Right atrium auricular region (tissue), 2 donors: ENCODE measurements around the gene SLC2A4RG. TPM values are rescaled to one million over a fixed set of nuclear protein-coding genes. Genes with fewer than 3 reads are reported as not detected.

Experiments used
- DNase-seq: peaks from one replicate; pipeline ENCODE4 v3.0.0-alpha.2; 2019; ENCODE audit warnings: low spot score
- H3K27ac ChIP-seq, 2 donors: fragments of 200-600 bp; sonication (generic); 1 replicate in 1 of 2; 2 replicates in 1 of 2; pipeline ENCODE4 v1.5.1; 2016 to 2019
- H3K27me3 ChIP-seq, 2 donors: fragments of 200-600 bp; sonication (generic); one replicate each; pipeline versions ENCODE4 v1.5.1 to v1.6.0; 2017 to 2019
- H3K36me3 ChIP-seq: fragments of 200-600 bp; sonication (generic); one replicate; pipeline ENCODE4 v1.5.1; 2016
- H3K4me1 ChIP-seq, 2 donors: fragments of 200-600 bp; sonication (generic); one replicate each; pipeline versions ENCODE4 v1.5.1 to v1.6.0; 2017 to 2019
- H3K4me3 ChIP-seq, 2 donors: fragments of 200-600 bp; sonication (generic); 1 replicate in 1 of 2; 2 replicates in 1 of 2; pipeline ENCODE4 v1.5.1; 2017 to 2019; ENCODE audit warnings: mild to moderate bottlenecking in 1 of 2, moderate library complexity in 1 of 2
- H3K9me3 ChIP-seq, 2 donors: fragments of 200-600 bp; sonication (generic); one replicate each; pipeline ENCODE4 v1.5.1; 2019
- CTCF ChIP-seq, 2 donors: fragments of 200-600 bp; sonication (generic); IDR thresholded peaks; one replicate each; pipeline ENCODE4 v1.5.1; 2019; ENCODE audit warnings: antibody characterized with exemption in 2 of 2
- total RNA-seq, 2 donors: library from RNA; depleted of rRNA; stranded (reverse); fragments of >200 nt; gene quantifications; one replicate each; pipeline ENCODE4 v1.1.0, GENCODE V29; 2016

The SLC2A4RG gene
- total RNA-seq, 2 donors from 2014 or later = 30.1 to 30.7 TPM

GRCh38 chr20:63756648-63756991 lies 17.0 kb downstream of the SLC2A4RG start:
- no peak overlapping the region for H3K27ac ChIP-seq
- no peaks in the 10 kb centered on the region for H3K27me3 ChIP-seq
- no peak overlapping the region for H3K4me3 ChIP-seq
- peaks cover 0 to 7% of the 10 kb centered on the region in 2 donors for H3K4me1 ChIP-seq
- DNase-seq = no peak
- H3K9me3 ChIP-seq = no peaks in the 10 kb centered on the region
- H3K36me3 ChIP-seq = peaks cover 5% of the 10 kb centered on the region
- TF ChIP-seq CTCF (IDR thresholded peaks at IDR 0.05) = no peak

- H3K4me1 ChIP-seq = peaks cover 0 to 7% of the 10 kb centered on the region in 2 donors
- no peaks in the 10 kb centered on the region for H3K27me3 ChIP-seq
- H3K4me3 ChIP-seq = no peak overlapping the region
- no peak overlapping the region for H3K27ac ChIP-seq
- TF ChIP-seq CTCF (IDR thresholded peaks at IDR 0.05) = no peak
- peaks cover 10% of the 10 kb centered on the region for H3K36me3 ChIP-seq
- no peaks in the 10 kb centered on the region for H3K9me3 ChIP-seq
- no peak for DNase-seq
These were observed 18.6 kb downstream of the SLC2A4RG start for GRCh38 chr20:63758152-63758551.

- no peak for DNase-seq
- Histone ChIP-seq H3K36me3 (peaks cover 17% of the 10 kb centered on the region), H3K9me3 (no peaks in the 10 kb centered on the region)
These were observed 19.9 kb downstream of the SLC2A4RG start for GRCh38 chr20:63759377-63759901.

GRCh38 chr20:63765082-63765873 lies 25.7 kb downstream of the SLC2A4RG start:
- Histone ChIP-seq H3K4me1 (peaks cover 0 to 5% of the 10 kb centered on the region in 2 donors), H3K9me3 (no peaks in the 10 kb centered on the region), H3K36me3 (peaks cover 41% of the 10 kb centered on the region), H3K4me3 (no peak overlapping the region), H3K27ac (no peak overlapping the region), H3K27me3 (no peaks in the 10 kb centered on the region)
- TF ChIP-seq CTCF (IDR thresholded peaks at IDR 0.05) = no peak
- DNase-seq = no peak

More at GRCh38 chr20:63759377-63759901, 19.9 kb downstream of the SLC2A4RG start:
- Histone ChIP-seq H3K27me3 (no peaks in the 10 kb centered on the region), H3K27ac (no peak overlapping the region), H3K4me1 (no peaks in the 10 kb centered on the region), H3K4me3 (no peak overlapping the region)
- TF ChIP-seq CTCF (IDR thresholded peaks at IDR 0.05) = no peak

- Histone ChIP-seq H3K4me3 (no peak overlapping the region), H3K9me3 (no peaks in the 10 kb centered on the region), H3K4me1 (peaks cover 0 to 5% of the 10 kb centered on the region in 2 donors), H3K27ac (no peak overlapping the region), H3K27me3 (no peaks in the 10 kb centered on the region), H3K36me3 (peaks cover 41% of the 10 kb centered on the region)
- DNase-seq = no peak
- no peak for TF ChIP-seq CTCF (IDR thresholded peaks at IDR 0.05)
These were observed 26.3 kb downstream of the SLC2A4RG start for GRCh38 chr20:63765902-63766301.
